Measurements from ENCODE around the gene NKD1.

DNA sequence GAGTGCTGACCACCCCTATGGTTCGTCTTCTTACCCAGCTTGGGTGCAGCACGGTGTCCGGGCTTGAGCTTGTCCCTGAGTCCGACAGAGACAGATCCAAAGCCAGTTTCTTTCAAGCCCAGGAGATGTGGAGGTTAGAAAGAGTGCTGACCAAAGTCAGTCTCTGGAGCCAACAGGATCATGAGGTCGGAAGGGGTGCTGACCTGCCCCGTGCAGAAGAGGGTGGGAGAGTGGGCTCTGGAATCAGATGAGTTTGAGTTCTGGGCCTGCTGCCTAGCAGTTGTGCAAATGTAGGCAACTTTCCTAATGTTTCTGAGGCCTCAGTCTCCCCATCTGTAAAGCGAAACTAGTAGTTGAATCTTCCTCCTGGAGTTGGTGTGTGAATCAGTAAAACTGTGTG, 24.5 kb downstream of the NKD1 start:
- TF ChIP-seq, protein P1, sequence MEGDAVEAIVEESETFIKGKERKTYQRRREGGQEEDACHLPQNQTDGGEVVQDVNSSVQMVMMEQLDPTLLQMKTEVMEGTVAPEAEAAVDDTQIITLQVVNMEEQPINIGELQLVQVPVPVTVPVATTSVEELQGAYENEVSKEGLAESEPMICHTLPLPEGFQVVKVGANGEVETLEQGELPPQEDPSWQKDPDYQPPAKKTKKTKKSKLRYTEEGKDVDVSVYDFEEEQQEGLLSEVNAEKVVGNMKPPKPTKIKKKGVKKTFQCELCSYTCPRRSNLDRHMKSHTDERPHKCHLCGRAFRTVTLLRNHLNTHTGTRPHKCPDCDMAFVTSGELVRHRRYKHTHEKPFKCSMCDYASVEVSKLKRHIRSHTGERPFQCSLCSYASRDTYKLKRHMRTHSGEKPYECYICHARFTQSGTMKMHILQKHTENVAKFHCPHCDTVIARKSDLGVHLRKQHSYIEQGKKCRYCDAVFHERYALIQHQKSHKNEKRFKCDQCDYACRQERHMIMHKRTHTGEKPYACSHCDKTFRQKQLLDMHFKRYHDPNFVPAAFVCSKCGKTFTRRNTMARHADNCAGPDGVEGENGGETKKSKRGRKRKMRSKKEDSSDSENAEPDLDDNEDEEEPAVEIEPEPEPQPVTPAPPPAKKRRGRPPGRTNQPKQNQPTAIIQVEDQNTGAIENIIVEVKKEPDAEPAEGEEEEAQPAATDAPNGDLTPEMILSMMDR (conservative IDR thresholded peaks at IDR 0.05; ENCODE audit: low read length) = no peak
- TF ChIP-seq EZH2phosphoT487 (IDR thresholded peaks at IDR 0.05; ENCODE audit: borderline replicate concordance, low read depth, low read length) = no peak
